ENCODE measurements around the gene SH3BGRL3.
"Not testable (repeated sequence)": the region's sequence is repeated elsewhere in the genome, so short reads cannot be mapped to it uniquely, and the experiment has no call there.

SH3BGRL3 gene

GRCh38 chr1:26300578-26301275 lies 20.8 kb downstream of the SH3BGRL3 start:
- no peak overlapping the region for H2AFZ ChIP-seq (ENCODE audit: low read depth, low read length)
- H3K9me3 ChIP-seq (ENCODE audit: low read length), result no peaks in the 10 kb centered on the region
- peaks cover 2% of the 10 kb centered on the region for H3K4me1 ChIP-seq (ENCODE audit: insufficient read depth, low read length)
- no peak overlapping the region for H3K4me3 ChIP-seq (ENCODE audit: low read length)
- peaks cover 4% of the 10 kb centered on the region for H3K36me3 ChIP-seq (ENCODE audit: insufficient read depth, low read length)
- no peaks in the 10 kb centered on the region for H3K27me3 ChIP-seq (ENCODE audit: insufficient read depth, low read length)

- Histone ChIP-seq H3K36me3 (ENCODE audit: insufficient read depth, low read length) (no peaks in the 10 kb centered on the region), H3K4me1 (ENCODE audit: insufficient read depth, low read length) (peaks cover 10% of the 10 kb centered on the region), H3K9me3 (ENCODE audit: low read length) (no peaks in the 10 kb centered on the region), H3K27me3 (ENCODE audit: insufficient read depth, low read length) (no peaks in the 10 kb centered on the region), H3K4me3 (ENCODE audit: low read length) (no peak overlapping the region), H2AFZ (ENCODE audit: low read depth, low read length) (no peak overlapping the region)
Observed at GRCh38 chr1:26302733-26303405, 23.0 kb downstream of the SH3BGRL3 start.

GRCh38 chr1:26305667-26306289 lies 25.9 kb downstream of the SH3BGRL3 start:
- Histone ChIP-seq H3K27me3 (ENCODE audit: insufficient read depth, low read length) (no peaks in the 10 kb centered on the region), H3K4me3 (ENCODE audit: low read length) (peak overlapping the region; percentile 64), H2AFZ (ENCODE audit: low read depth, low read length) (peak overlapping the region; percentile 69), H3K4me1 (ENCODE audit: insufficient read depth, low read length) (peaks cover 10% of the 10 kb centered on the region), H3K36me3 (ENCODE audit: insufficient read depth, low read length) (no peaks in the 10 kb centered on the region), H3K9me3 (ENCODE audit: low read length) (no peaks in the 10 kb centered on the region)

DNA sequence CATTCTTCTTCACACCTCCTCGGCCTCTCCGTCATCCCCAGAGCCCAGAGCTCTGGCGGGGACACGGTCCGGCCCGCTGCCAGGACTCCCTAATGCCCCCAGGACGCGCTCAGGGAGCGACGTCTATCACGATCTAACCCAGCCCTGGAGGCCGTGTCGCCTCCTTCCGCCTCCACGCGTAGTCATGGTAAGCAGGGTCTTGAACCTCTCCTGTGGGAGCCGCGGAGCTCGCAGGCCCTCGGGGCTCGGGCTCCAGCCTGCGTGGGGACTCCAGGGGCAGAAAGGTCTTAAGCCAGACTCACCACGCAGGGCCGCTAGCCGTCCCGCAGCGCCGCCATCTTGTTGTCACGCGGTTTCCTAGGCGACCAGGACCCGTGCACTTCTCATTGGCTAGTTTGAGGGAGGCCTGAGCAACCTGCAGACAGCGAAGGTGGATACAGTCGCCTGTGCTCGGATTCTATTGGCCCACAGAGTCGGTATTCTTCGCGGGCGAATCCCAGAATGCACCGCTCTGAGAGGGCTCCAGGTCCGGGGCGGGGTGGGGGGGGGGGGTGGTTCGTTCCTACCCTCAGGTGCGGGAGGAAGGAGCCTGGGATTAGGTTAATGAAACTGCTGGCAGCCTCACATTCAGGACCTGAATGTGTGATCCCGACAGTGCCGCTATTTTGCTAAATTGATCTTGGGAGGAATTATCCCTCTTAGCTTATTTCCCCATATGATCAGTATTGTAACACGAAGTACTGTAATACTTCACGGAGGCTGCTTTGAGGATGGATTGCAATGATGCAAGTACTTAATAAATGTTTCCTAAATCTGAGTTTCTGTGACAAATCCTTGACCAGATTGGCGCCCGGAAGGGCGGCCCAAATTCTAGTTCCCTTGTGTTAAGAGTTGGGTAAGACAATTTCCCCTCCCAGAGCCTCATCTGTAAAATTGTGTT lies 26.7 kb downstream of the SH3BGRL3 start, which contains the start of gene UBXN11:
Gene UBXN11, minus strand, starts transcription at position 347 of the 940 bp plus-strand sequence. CDS start 3,753 bp downstream, outside the sequence.
- Histone ChIP-seq H3K27me3 (ENCODE audit: insufficient read depth, low read length) (no peaks in the 10 kb centered on the region), H3K36me3 (ENCODE audit: insufficient read depth, low read length) (no peaks in the 10 kb centered on the region), H2AFZ (ENCODE audit: low read depth, low read length) (peak within 1 kb of the TSS; percentile 69), H3K9me3 (ENCODE audit: low read length) (no peaks in the 10 kb centered on the region), H3K4me3 (ENCODE audit: low read length) (peak within 1 kb of the TSS; percentile 64), H3K4me1 (ENCODE audit: insufficient read depth, low read length) (peaks cover 10% of the 10 kb centered on the region)

- H3K4me3 ChIP-seq (ENCODE audit: low read length), result no peak overlapping the region
Observed at GRCh38 chr1:26307363-26307781, 27.5 kb downstream of the SH3BGRL3 start.

DNA sequence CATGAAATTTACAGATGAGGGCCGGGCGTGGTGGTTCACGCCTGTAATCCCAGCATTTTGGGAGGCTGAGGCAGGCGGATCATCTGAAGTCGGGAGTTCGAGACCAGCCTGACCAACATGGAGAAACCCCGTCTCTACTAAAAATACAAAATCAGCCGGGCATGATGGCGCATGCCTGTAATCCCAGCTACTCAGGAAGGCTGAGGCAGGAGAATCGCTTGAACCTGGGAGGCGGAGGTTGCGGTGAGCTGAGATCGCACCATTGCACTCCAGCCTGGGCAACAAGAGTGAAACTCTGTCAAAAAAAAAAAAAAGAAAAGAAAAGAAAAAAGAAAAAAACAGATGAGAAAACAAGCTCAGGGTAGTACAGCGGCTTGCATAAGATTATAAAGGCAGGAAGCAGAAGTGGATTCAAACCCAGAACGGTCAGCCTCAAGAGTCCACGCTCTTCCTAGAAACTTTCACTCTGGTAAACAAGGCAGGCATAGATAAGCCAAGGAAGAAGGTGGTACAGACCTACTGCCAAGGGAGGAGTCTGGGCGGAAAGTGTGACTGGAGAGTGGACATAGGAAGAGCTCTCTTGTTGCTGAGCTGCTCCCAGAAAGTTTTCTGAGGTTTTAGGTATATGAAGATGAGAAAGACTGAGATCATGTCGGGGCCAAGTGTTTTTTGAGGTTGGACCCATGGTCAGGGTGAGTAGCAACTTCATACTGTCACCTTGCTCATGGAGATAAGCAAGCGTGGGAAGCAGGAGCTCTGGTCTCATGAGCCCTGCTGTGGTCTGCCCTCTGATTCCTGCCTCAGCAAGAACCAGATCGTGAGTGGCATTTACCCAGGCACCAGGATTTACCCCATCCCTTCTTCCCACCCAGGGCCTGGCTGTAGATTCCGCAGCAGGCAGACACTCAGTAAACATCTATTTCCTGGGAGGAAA lies 28.3 kb downstream of the SH3BGRL3 start:
- not testable (repeated sequence) for H2AFZ ChIP-seq (ENCODE audit: low read depth, low read length); H3K27me3 ChIP-seq (ENCODE audit: insufficient read depth, low read length); H3K4me3 ChIP-seq (ENCODE audit: low read length); H3K9me3 ChIP-seq (ENCODE audit: low read length); H3K36me3 ChIP-seq (ENCODE audit: insufficient read depth, low read length)
- peaks cover 10% of the 10 kb centered on the region for H3K4me1 ChIP-seq (ENCODE audit: insufficient read depth, low read length)

More at GRCh38 chr1:26307363-26307781, 27.5 kb downstream of the SH3BGRL3 start:
- Histone ChIP-seq H3K9me3 (ENCODE audit: low read length) (no peaks in the 10 kb centered on the region), H3K36me3 (ENCODE audit: insufficient read depth, low read length) (no peaks in the 10 kb centered on the region), H3K27me3 (ENCODE audit: insufficient read depth, low read length) (no peaks in the 10 kb centered on the region), H2AFZ (ENCODE audit: low read depth, low read length) (peak overlapping the region; percentile 55), H3K4me1 (ENCODE audit: insufficient read depth, low read length) (peaks cover 10% of the 10 kb centered on the region)

GRCh38 chr1:26314501-26314900 lies 34.6 kb downstream of the SH3BGRL3 start:
- H3K27me3 ChIP-seq (ENCODE audit: insufficient read depth, low read length), result no peaks in the 10 kb centered on the region
- H3K36me3 ChIP-seq (ENCODE audit: insufficient read depth, low read length), result no peaks in the 10 kb centered on the region
- H2AFZ ChIP-seq (ENCODE audit: low read depth, low read length), result no peak overlapping the region
- no peaks in the 10 kb centered on the region for H3K4me1 ChIP-seq (ENCODE audit: insufficient read depth, low read length)
- H3K9me3 ChIP-seq (ENCODE audit: low read length), result no peaks in the 10 kb centered on the region
- no peak overlapping the region for H3K4me3 ChIP-seq (ENCODE audit: low read length)

DNA sequence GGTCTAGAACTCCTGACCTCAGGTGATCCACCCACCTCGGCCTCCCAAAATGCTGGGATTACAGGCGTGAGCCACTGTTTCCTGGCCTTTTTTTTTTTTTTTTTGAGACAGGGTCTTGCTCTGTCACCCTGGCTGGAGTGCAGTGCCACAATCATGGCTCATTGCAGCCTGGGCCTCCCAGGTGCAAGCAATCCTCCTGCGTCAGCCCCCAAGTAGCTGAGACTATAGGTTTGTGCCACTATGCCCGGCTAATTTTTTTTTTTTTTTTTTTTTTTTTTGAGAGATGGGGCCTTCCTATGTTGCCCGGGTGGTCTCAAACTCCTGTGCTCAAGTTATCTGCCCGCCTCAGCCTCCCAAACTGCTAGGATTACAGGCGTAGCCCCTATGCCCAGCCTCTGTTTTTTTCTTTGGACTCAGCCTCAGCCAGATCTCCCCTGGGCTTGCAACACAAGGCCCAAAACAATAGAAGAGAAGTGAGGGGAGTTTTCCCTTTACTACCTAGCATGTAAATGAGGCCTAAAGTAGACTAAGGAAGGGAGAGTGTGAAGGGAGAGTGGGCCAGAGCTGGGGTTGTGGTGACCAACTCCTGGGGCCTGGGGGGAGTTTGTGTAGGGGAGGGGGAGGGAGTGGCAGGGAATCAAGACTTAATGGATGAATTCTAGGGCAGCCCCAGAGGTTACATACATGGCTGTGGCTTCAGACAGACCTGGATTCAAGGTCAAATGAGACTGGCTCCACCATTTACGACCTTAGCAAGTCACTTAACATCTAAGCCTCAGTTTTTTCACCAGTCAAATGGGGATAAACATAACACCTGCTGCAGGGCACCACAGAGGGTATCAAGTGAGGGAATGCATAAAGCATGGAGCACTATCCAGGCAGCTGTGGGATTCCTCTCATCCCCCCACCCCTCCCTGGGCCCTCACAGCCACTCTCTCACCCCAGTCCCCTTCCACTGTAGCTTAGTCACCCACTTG lies 36.3 kb downstream of the SH3BGRL3 start:
- Histone ChIP-seq H3K4me3 (ENCODE audit: low read length) (no peak overlapping the region), H2AFZ (ENCODE audit: low read depth, low read length) (no peak overlapping the region), H3K9me3 (ENCODE audit: low read length) (no peaks in the 10 kb centered on the region), H3K4me1 (ENCODE audit: insufficient read depth, low read length) (peaks cover under 1% of the 10 kb centered on the region), H3K27me3 (ENCODE audit: insufficient read depth, low read length) (no peaks in the 10 kb centered on the region), H3K36me3 (ENCODE audit: insufficient read depth, low read length) (no peaks in the 10 kb centered on the region)

GRCh38 chr1:26317146-26317545 lies 37.3 kb downstream of the SH3BGRL3 start:
- Histone ChIP-seq H3K4me1 (ENCODE audit: insufficient read depth, low read length) (peaks cover 2% of the 10 kb centered on the region), H3K9me3 (ENCODE audit: low read length) (no peaks in the 10 kb centered on the region), H3K36me3 (ENCODE audit: insufficient read depth, low read length) (no peaks in the 10 kb centered on the region), H3K4me3 (ENCODE audit: low read length) (no peak overlapping the region), H2AFZ (ENCODE audit: low read depth, low read length) (no peak overlapping the region), H3K27me3 (ENCODE audit: insufficient read depth, low read length) (no peaks in the 10 kb centered on the region)

GRCh38 chr1:26317612-26318337 lies 37.9 kb downstream of the SH3BGRL3 start, which contains the start of gene CD52:
Gene CD52, plus strand, starts transcription at chr1:26317958. Its CDS starts 60 bp downstream, at chr1:26318018.
- Histone ChIP-seq H2AFZ (ENCODE audit: low read depth, low read length) (no peak within 1 kb of the TSS), H3K4me1 (ENCODE audit: insufficient read depth, low read length) (peaks cover 2% of the 10 kb centered on the region), H3K4me3 (ENCODE audit: low read length) (no peak within 1 kb of the TSS), H3K36me3 (ENCODE audit: insufficient read depth, low read length) (no peaks in the 10 kb centered on the region), H3K27me3 (ENCODE audit: insufficient read depth, low read length) (no peaks in the 10 kb centered on the region), H3K9me3 (ENCODE audit: low read length) (no peaks in the 10 kb centered on the region)

Measured in neuron (in vitro differentiated cells).